Upper lobe of left lung (tissue), 6 donors: ENCODE results near the gene ERICH4. TPM values are rescaled to one million over a fixed set of nuclear protein-coding genes. Genes with fewer than 3 reads are reported as not detected.
A peak's percentile ranks its signal among the peaks of the same experiment; 100 is the strongest.

ENCODE experiments used
- ATAC-seq, 2 donors: fragments of 200-7000 bp; cut with Tn5 transposase; one replicate each; pipeline ENCODE4 v1.9.1; 2022; ENCODE audit warnings: mild to moderate bottlenecking in 2 of 2, moderate library complexity in 2 of 2; ENCODE audit not compliant: low FRiP score in 2 of 2
- DNase-seq, 2 donors: peaks; one replicate each; pipeline ENCODE4 v3.0.0-alpha.2; 2019 to 2020
- H3K27ac ChIP-seq, 4 donors: fragments of 200-600 bp; sonication (generic); one replicate each; pipeline ENCODE4 v1.5.1; 2016 to 2019
- H3K27me3 ChIP-seq, 4 donors: fragments of 200-600 bp; sonication (generic); one replicate each; pipeline ENCODE4 v1.5.1; 2017 to 2019
- H3K36me3 ChIP-seq, 4 donors: fragments of 200-600 bp; sonication (generic); one replicate each; pipeline ENCODE4 v1.5.1; 2016 to 2019
- H3K4me1 ChIP-seq, 4 donors: fragments of 200-600 bp; sonication (generic); one replicate each; pipeline ENCODE4 v1.5.1; 2018 to 2019
- H3K4me3 ChIP-seq, 4 donors: fragments of 200-600 bp; sonication (generic); one replicate each; pipeline ENCODE4 v1.5.1; 2017 to 2019; ENCODE audit warnings: mild to moderate bottlenecking in 2 of 4, moderate library complexity in 1 of 4
- H3K9me3 ChIP-seq, 4 donors: fragments of 200-600 bp; sonication (generic); one replicate each; pipeline ENCODE4 v1.5.1; 2018 to 2019
- EP300 ChIP-seq, 4 donors: sonication (generic); formaldehyde crosslinking; IDR thresholded peaks; one replicate each; pipeline ENCODE4 v1.5.1; 2017; ENCODE audit warnings: antibody characterized with exemption in 4 of 4, control low read depth in 2 of 4
- POLR2A ChIP-seq, 4 donors: fragments of 450-650 bp; IDR thresholded peaks; one replicate each; pipeline ENCODE4 v1.5.1; 2016 to 2017; ENCODE audit warnings: antibody characterized with exemption in 4 of 4, mild to moderate bottlenecking in 2 of 4
- POLR2AphosphoS5 ChIP-seq, 2 donors: sonication (generic); formaldehyde crosslinking; IDR thresholded peaks; one replicate each; pipeline ENCODE4 v1.5.1; 2017; ENCODE audit warnings: antibody characterized with exemption in 2 of 2
- WGBS, 2 donors: methylation state at CpG; one replicate each; pipeline ENCODE4 v1.1.5; 2017 to 2018; 5-methylcytosine and 5-hydroxymethylcytosine counted together
- total RNA-seq, 6 donors: library from RNA; depleted of rRNA in 4 of 6; stranded (reverse); fragments of >200 nt in 4 of 6; gene quantifications; one replicate each; pipeline versions ENCODE4 v1.1.0 to v1.2.1, GENCODE V29; 2016 to 2021
- TF ChIP-seq, protein P1 (sequence below), 6 experiments: fragments of 450-650 bp in 4 of 6; fragments of 200-600 bp in 2 of 6; sonication (generic) in 2 of 6; IDR thresholded peaks; one replicate each; pipeline ENCODE4 v1.5.1; 2016 to 2019; ENCODE audit warnings: antibody characterized with exemption in 6 of 6
- donor health status: DM: no; HTN: no; CAD: no; lungs with moderate emphysema.
- donor health status: DM: no; HTN: yes; CAD: no; lungs with severe emphysema.

ERICH4 gene
- total RNA-seq, 6 donors from 2014 or later, result not detected

DNA sequence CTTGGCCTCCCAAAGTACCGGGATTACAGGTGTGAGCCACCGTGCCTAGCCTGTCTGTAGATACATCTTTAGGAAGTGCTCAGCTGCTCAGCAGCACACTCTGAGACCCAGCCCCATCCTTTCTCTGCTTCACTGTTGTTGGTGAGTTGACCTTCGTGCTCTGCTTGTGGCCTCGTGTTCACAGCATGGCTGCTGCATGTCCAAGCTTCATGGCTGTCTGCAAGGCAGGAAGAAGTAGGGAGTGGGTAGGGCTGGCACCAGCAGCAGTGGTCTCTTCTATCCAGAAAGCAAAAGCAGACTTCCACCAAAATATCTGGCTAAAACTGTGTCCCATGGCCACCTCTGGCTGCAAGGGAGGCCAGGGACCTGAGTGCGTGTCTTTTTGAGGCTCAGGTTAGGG is 30.0 kb upstream of the ERICH4 start:
- no peaks in the 10 kb centered on the region for H3K9me3 ChIP-seq
- TF ChIP-seq POLR2AphosphoS5 (IDR thresholded peaks at IDR 0.05) (no peak), EP300 (IDR thresholded peaks at IDR 0.05) (no peak)
- peak overlapping the region in 3 of 4 donors; percentile 12 to 81 (median 60) for H3K27ac ChIP-seq
- DNase-seq, result no peak
- H3K27me3 ChIP-seq, result no peaks in the 10 kb centered on the region
- no peak overlapping the region for H3K4me3 ChIP-seq
- no peak for ATAC-seq
- H3K36me3 ChIP-seq, result peaks cover 3 to 52% (median 28%) of the 10 kb centered on the region in 4 donors
- peaks cover 45 to 70% (median 56%) of the 10 kb centered on the region in 4 donors for H3K4me1 ChIP-seq
- 94 to 100% methylated on average over 3 to 5 of the region's 5 CpGs for WGBS, 2 donors

DNA sequence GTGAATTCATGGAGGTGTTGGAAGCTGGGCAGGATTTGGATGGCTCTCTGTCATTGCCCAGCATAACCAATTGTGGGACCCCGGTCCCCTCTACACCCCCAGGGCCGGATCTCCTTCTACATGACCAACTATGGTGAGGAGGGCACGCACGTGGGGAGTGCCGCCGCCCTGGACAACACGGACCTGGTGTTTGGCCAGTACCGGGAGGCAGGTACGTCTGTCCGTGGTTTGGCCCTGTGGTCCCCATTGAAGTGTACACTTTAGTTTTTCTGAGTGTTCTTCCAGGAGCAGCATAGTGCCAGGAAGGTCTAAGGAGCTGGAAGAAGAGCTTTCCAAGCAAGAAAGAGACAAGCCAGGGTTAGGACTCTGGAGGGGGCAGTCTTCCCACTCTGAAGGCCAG is 29.0 kb upstream of the ERICH4 start:
- H3K4me1 ChIP-seq, result peaks cover 36 to 60% (median 47%) of the 10 kb centered on the region in 4 donors
- H3K4me3 ChIP-seq, result no peak overlapping the region
- TF ChIP-seq POLR2AphosphoS5 (IDR thresholded peaks at IDR 0.05), result peak in 1 of 2 donors; percentile 43
- no peak for TF ChIP-seq POLR2A (IDR thresholded peaks at IDR 0.05)
- TF ChIP-seq EP300 (IDR thresholded peaks at IDR 0.05), result peak in 2 of 4 donors; percentile 74 to 85
- TF ChIP-seq, protein P1, sequence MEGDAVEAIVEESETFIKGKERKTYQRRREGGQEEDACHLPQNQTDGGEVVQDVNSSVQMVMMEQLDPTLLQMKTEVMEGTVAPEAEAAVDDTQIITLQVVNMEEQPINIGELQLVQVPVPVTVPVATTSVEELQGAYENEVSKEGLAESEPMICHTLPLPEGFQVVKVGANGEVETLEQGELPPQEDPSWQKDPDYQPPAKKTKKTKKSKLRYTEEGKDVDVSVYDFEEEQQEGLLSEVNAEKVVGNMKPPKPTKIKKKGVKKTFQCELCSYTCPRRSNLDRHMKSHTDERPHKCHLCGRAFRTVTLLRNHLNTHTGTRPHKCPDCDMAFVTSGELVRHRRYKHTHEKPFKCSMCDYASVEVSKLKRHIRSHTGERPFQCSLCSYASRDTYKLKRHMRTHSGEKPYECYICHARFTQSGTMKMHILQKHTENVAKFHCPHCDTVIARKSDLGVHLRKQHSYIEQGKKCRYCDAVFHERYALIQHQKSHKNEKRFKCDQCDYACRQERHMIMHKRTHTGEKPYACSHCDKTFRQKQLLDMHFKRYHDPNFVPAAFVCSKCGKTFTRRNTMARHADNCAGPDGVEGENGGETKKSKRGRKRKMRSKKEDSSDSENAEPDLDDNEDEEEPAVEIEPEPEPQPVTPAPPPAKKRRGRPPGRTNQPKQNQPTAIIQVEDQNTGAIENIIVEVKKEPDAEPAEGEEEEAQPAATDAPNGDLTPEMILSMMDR (IDR thresholded peaks at IDR 0.05), result no peak
- peak in 1 of 2 donors; percentile 74 for DNase-seq
- H3K36me3 ChIP-seq, result peaks cover 7 to 62% (median 33%) of the 10 kb centered on the region in 4 donors
- 66 to 82% methylated on average over 10 of the region's 10 CpGs for WGBS, 2 donors
- H3K27me3 ChIP-seq, result no peaks in the 10 kb centered on the region
- H3K9me3 ChIP-seq, result no peaks in the 10 kb centered on the region
- ATAC-seq, result no peak
- peak overlapping the region; percentile 9 to 81 (median 54) for H3K27ac ChIP-seq

DNA sequence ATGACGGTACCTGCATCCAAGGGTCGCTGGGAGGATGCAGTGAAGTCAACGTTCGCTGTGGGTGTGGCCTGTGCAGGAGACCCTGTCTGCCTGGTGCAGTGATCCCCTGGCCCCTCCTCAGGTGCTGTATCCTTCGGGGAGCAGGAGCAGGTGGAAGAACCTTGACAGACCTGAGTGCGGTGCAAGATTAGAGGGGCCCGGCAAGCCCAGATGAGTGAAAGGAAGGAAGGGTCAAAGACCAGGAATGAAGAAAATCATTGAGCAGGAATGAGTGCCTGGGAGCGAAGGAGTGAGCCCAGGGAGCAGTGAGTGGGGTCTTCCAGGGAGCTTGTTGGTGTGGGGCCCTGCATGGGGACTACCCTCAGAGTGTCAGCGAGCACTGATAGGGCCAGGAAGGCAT is 28.5 kb upstream of the ERICH4 start:
- DNase-seq, result no peak
- no peak for TF ChIP-seq EP300 (IDR thresholded peaks at IDR 0.05)
- TF ChIP-seq, protein P1 (IDR thresholded peaks at IDR 0.05), result no peak
- TF ChIP-seq POLR2AphosphoS5 (IDR thresholded peaks at IDR 0.05), result no peak
- TF ChIP-seq POLR2A (IDR thresholded peaks at IDR 0.05), result no peak
- no peak overlapping the region for H3K4me3 ChIP-seq
- no peaks in the 10 kb centered on the region for H3K9me3 ChIP-seq
- peaks cover 12 to 67% (median 38%) of the 10 kb centered on the region in 4 donors for H3K36me3 ChIP-seq
- H3K4me1 ChIP-seq, result peaks cover 31 to 55% (median 43%) of the 10 kb centered on the region in 4 donors
- WGBS, 2 donors, result 92% methylated on average over 9 of the region's 9 CpGs
- H3K27ac ChIP-seq, result peak overlapping the region; percentile 9 to 81 (median 54)
- H3K27me3 ChIP-seq, result no peaks in the 10 kb centered on the region
- ATAC-seq, result no peak

DNA sequence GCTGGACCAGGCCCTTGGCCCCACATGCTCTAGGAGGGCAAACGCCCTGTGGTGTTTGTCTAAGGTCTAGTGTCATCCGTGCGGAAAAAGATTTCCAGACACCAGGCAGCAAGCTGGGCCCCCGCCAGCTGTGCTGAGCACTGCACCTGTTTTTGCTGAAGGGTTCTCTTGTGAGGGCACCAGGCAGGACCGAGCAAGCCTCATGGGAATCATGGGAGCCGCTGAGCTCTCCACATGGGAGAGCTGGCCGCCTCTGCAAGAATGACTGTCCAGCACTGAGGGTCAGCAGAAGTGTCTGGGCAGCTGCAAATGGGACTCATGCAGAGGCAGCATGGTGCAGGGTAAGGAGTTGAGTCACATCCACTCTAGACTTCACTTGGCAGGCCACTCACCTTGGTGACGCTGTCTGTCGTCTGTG is 27.8 kb upstream of the ERICH4 start:
- H3K4me1 ChIP-seq, result peaks cover 24 to 53% (median 42%) of the 10 kb centered on the region in 4 donors
- peak in 1 of 2 donors; percentile 47 for ATAC-seq
- 68 to 85% methylated on average over 2 to 9 of the region's 9 CpGs for WGBS, 2 donors
- peak in 1 of 2 donors; percentile 68 for DNase-seq
- H3K4me3 ChIP-seq, result no peak overlapping the region
- H3K9me3 ChIP-seq, result no peaks in the 10 kb centered on the region
- peaks cover 17 to 74% (median 44%) of the 10 kb centered on the region in 4 donors for H3K36me3 ChIP-seq
- H3K27ac ChIP-seq, result peak overlapping the region in 3 of 4 donors; percentile 48 to 81 (median 60)
- TF ChIP-seq POLR2AphosphoS5 (IDR thresholded peaks at IDR 0.05) (peak; percentile 22 to 36), POLR2A (IDR thresholded peaks at IDR 0.05) (no peak)
- no peaks in the 10 kb centered on the region for H3K27me3 ChIP-seq

DNA sequence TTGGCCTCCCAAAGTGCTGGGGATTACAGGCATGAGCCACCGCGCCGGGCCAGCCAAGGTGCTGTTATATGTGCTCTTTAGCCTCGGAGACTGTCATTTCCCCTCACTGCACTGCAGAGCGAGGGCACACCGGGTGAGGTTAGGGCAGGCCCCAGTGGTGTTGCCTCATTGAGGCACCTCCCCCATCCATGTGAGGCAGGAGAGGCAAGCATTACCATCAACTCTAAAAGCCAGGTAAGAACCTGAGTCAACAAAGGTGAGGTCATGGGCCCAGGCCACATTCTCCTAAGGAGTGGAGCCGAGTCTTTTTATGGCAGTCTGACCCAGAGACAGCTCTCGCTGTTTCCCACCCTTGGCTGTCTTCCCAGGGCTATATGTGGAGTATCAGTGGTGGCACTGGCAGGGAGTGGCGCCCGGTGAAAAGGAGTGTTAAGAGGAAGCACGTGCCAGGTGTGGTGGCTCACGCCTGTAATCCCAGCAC is 26.7 kb upstream of the ERICH4 start:
- H3K4me3 ChIP-seq, result no peak overlapping the region
- TF ChIP-seq POLR2A (IDR thresholded peaks at IDR 0.05) (peak in 1 of 4 donors; percentile 53), EP300 (IDR thresholded peaks at IDR 0.05) (peak in 3 of 4 donors; percentile 34 to 97 (median 79)), POLR2AphosphoS5 (IDR thresholded peaks at IDR 0.05) (peak; percentile 81 to 83)
- TF ChIP-seq, protein P1 (IDR thresholded peaks at IDR 0.05), result no peak
- H3K36me3 ChIP-seq, result peaks cover 22 to 81% (median 51%) of the 10 kb centered on the region in 4 donors
- DNase-seq, result peak; percentile 72 to 94
- no peaks in the 10 kb centered on the region for H3K9me3 ChIP-seq
- H3K27ac ChIP-seq, result peak overlapping the region in 3 of 4 donors; percentile 60 to 81 (median 63)
- peak; percentile 58 to 89 for ATAC-seq
- WGBS, 2 donors, result 61 to 75% methylated on average over 12 of the region's 12 CpGs
- no peaks in the 10 kb centered on the region for H3K27me3 ChIP-seq
- peaks cover 20 to 53% (median 36%) of the 10 kb centered on the region in 4 donors for H3K4me1 ChIP-seq
